ENCODE measurements around the gene ESYT1. TPM values are rescaled to one million over a fixed set of nuclear protein-coding genes. Genes with fewer than 3 reads are reported as not detected.
A peak's percentile ranks its signal among the peaks of the same experiment; 100 is the strongest.

ESYT1 gene
- polyA plus RNA-seq, 1 donor (not counting 4 experiments of a cell fraction or from before 2014, with no cell fraction given), result 141 TPM

GRCh38 chr12:56188778-56189098 lies 60.7 kb downstream of the ESYT1 start:
- no peaks in the 10 kb centered on the region for H3K9me3 ChIP-seq (ENCODE audit: control insufficient read depth, low read depth, low read length)
- no peaks in the 10 kb centered on the region for H3K27me3 ChIP-seq (ENCODE audit: control insufficient read depth, extremely low read depth, insufficient read depth, low read length)
- peaks cover 27% of the 10 kb centered on the region for H3K79me2 ChIP-seq (ENCODE audit: control insufficient read depth, insufficient read depth, low read length)
- H3K4me2 ChIP-seq (ENCODE audit: control insufficient read depth, extremely low read depth, insufficient read depth, low read depth, low read length), result peak overlapping the region; percentile 100
- DNase-seq (ENCODE audit: low read depth, low spot score) (no peak), FAIRE-seq (no peak)
- peak overlapping the region; percentile 76 for H3K9ac ChIP-seq (ENCODE audit: control insufficient read depth, extremely low read depth, insufficient read depth, low read length)
- no peaks in the 10 kb centered on the region for H4K20me1 ChIP-seq (ENCODE audit: control insufficient read depth, extremely low read depth, insufficient read depth, low read length)
- dilution Hi-C loops (cut with MboI; ENCODE audit: extremely low pct_ligation_motif_present, low sequenced_read_pairs), result no loop called here
- no peaks in the 10 kb centered on the region for H3K9me1 ChIP-seq (ENCODE audit: control insufficient read depth, extremely low read depth, insufficient read depth, low read length)
- H3K4me3 ChIP-seq (ENCODE audit: control insufficient read depth in 2 of 3, extremely low read depth in 1 of 3, insufficient read depth in 2 of 3, low read depth in 1 of 3, low read length in 3 of 3), result peak overlapping the region; percentile 84 to 89 (median 85)
- H3K4me1 ChIP-seq (ENCODE audit: control insufficient read depth, extremely low read depth, insufficient read depth, low read length), result peaks cover 13% of the 10 kb centered on the region
- TF ChIP-seq EZH2 (IDR thresholded peaks at IDR 0.05; ENCODE audit: low read length), result no peak
- TF ChIP-seq CTCF (optimal IDR thresholded peaks at IDR 0.05 in 1 of 3, IDR thresholded peaks at IDR 0.05 in 1 of 3, conservative IDR thresholded peaks at IDR 0.05 in 1 of 3; ENCODE audit: extremely low read depth in 1 of 3, insufficient read depth in 2 of 3, low read length in 3 of 3), result no peak
- H2AFZ ChIP-seq (ENCODE audit: control insufficient read depth, low read length), result peak overlapping the region; percentile 16
- H3K27ac ChIP-seq (ENCODE audit: control insufficient read depth, insufficient read depth, low read length), result peak overlapping the region; percentile 39
- H3K36me3 ChIP-seq (ENCODE audit: control insufficient read depth in 2 of 2, extremely low read depth in 1 of 2, insufficient read depth in 2 of 2, low read length in 2 of 2), result peaks cover 11 to 18% of the 10 kb centered on the region in 2 experiments

GRCh38 chr12:56189099-56189917 lies 61.2 kb downstream of the ESYT1 start, which contains the start of gene SMARCC2:
Gene SMARCC2, minus strand, starts transcription at chr12:56189483. Its CDS starts 22 bp downstream, at chr12:56189461.
- peak within 1 kb of the TSS; percentile 84 to 89 (median 88) for H3K4me3 ChIP-seq (ENCODE audit: control insufficient read depth in 2 of 3, extremely low read depth in 1 of 3, insufficient read depth in 2 of 3, low read depth in 1 of 3, low read length in 3 of 3)
- H4K20me1 ChIP-seq (ENCODE audit: control insufficient read depth, extremely low read depth, insufficient read depth, low read length), result no peaks in the 10 kb centered on the region
- H3K27me3 ChIP-seq (ENCODE audit: control insufficient read depth, extremely low read depth, insufficient read depth, low read length), result no peaks in the 10 kb centered on the region
- dilution Hi-C loops (cut with MboI; ENCODE audit: extremely low pct_ligation_motif_present, low sequenced_read_pairs), result no loop called here
- peaks cover 13% of the 10 kb centered on the region for H3K4me1 ChIP-seq (ENCODE audit: control insufficient read depth, extremely low read depth, insufficient read depth, low read length)
- DNase-seq (ENCODE audit: low read depth, low spot score) (peak; percentile 53), FAIRE-seq (no peak)
- H2AFZ ChIP-seq (ENCODE audit: control insufficient read depth, low read length), result peak within 1 kb of the TSS; percentile 98
- H3K9me3 ChIP-seq (ENCODE audit: control insufficient read depth, low read depth, low read length), result no peaks in the 10 kb centered on the region
- H3K9me1 ChIP-seq (ENCODE audit: control insufficient read depth, extremely low read depth, insufficient read depth, low read length), result no peaks in the 10 kb centered on the region
- H3K79me2 ChIP-seq (ENCODE audit: control insufficient read depth, insufficient read depth, low read length), result peaks cover 27% of the 10 kb centered on the region
- peak within 1 kb of the TSS; percentile 70 for H3K27ac ChIP-seq (ENCODE audit: control insufficient read depth, insufficient read depth, low read length)
- H3K4me2 ChIP-seq (ENCODE audit: control insufficient read depth, extremely low read depth, insufficient read depth, low read depth, low read length), result peak within 1 kb of the TSS; percentile 100
- peaks cover 6 to 14% of the 10 kb centered on the region in 2 experiments for H3K36me3 ChIP-seq (ENCODE audit: control insufficient read depth in 2 of 2, extremely low read depth in 1 of 2, insufficient read depth in 2 of 2, low read length in 2 of 2)
- peak; percentile 60 to 89 (median 81) for TF ChIP-seq CTCF (optimal IDR thresholded peaks at IDR 0.05 in 1 of 3, IDR thresholded peaks at IDR 0.05 in 1 of 3, conservative IDR thresholded peaks at IDR 0.05 in 1 of 3; ENCODE audit: extremely low read depth in 1 of 3, insufficient read depth in 2 of 3, low read length in 3 of 3)
- TF ChIP-seq EZH2 (IDR thresholded peaks at IDR 0.05; ENCODE audit: low read length), result no peak
- peak within 1 kb of the TSS; percentile 84 for H3K9ac ChIP-seq (ENCODE audit: control insufficient read depth, extremely low read depth, insufficient read depth, low read length)
